Keratinocyte (primary cell): ENCODE data around the gene SDK1. TPM values are rescaled to one million over a fixed set of nuclear protein-coding genes. Genes with fewer than 3 reads are reported as not detected.

Experiments
- DNase-seq: peaks from one replicate; pipeline ENCODE4 v3.0.0-alpha.2; 2011; ENCODE audit warnings: low read depth, missing footprints, low spot score
- FAIRE-seq: peaks from 2 replicates; lab custom pipeline; 2011; peaks lifted over from hg19 to GRCh38; lab: Jason Lieb, UNC
- H2AFZ ChIP-seq: 2 replicates; pipeline ENCODE4 v1.6.0; 2012; ENCODE audit warnings: low read length, control low read depth, inconsistent platforms; ENCODE audit not compliant: control insufficient read depth
- H3K27ac ChIP-seq: 2 replicates; pipeline ENCODE4 v1.5.1; 2011; ENCODE audit warnings: low read length; ENCODE audit not compliant: control insufficient read depth, insufficient read depth
- H3K27me3 ChIP-seq: 3 replicates; pipeline ENCODE4 v1.6.0; 2011; ENCODE audit warnings: low read length; ENCODE audit not compliant: control insufficient read depth, insufficient read depth; ENCODE audit errors: extremely low read depth
- H3K36me3 ChIP-seq, 2 experiments: 2 replicates in 1 of 2; 3 replicates in 1 of 2; pipeline ENCODE4 v1.5.1; 2011; ENCODE audit warnings: low read length in 2 of 2, mild to moderate bottlenecking in 1 of 2; ENCODE audit not compliant: control insufficient read depth in 2 of 2, insufficient read depth in 2 of 2; ENCODE audit errors: extremely low read depth in 1 of 2
- H3K4me1 ChIP-seq: 3 replicates; pipeline ENCODE4 v1.5.1; 2011; ENCODE audit warnings: low read length; ENCODE audit not compliant: control insufficient read depth, insufficient read depth; ENCODE audit errors: extremely low read depth
- H3K4me2 ChIP-seq: 3 replicates; pipeline ENCODE4 v1.6.0; 2011; ENCODE audit warnings: low read depth, low read length; ENCODE audit not compliant: control insufficient read depth, insufficient read depth; ENCODE audit errors: extremely low read depth
- H3K4me3 ChIP-seq, 3 experiments: fragments of 200-600 bp in 1 of 3; sonication (generic) in 1 of 3; 2 replicates in 2 of 3; 3 replicates in 1 of 3; pipeline ENCODE4 v1.5.1; 2011 to 2016; ENCODE audit warnings: low read length in 3 of 3, mild to moderate bottlenecking in 3 of 3, control low read depth in 2 of 3, inconsistent platforms in 1 of 3, low read depth in 1 of 3, mixed read lengths in 1 of 3, mixed run types in 1 of 3, moderate library complexity in 1 of 3; ENCODE audit not compliant: control insufficient read depth in 2 of 3, insufficient read depth in 2 of 3; ENCODE audit errors: extremely low read depth in 1 of 3
- H3K79me2 ChIP-seq: 2 replicates; pipeline ENCODE4 v1.6.0; 2012; ENCODE audit warnings: low read length; ENCODE audit not compliant: control insufficient read depth, insufficient read depth
- H3K9ac ChIP-seq: 3 replicates; pipeline ENCODE4 v1.6.0; 2011; ENCODE audit warnings: low read length; ENCODE audit not compliant: control insufficient read depth, insufficient read depth; ENCODE audit errors: extremely low read depth
- H3K9me1 ChIP-seq: 3 replicates; pipeline ENCODE4 v1.6.0; 2011; ENCODE audit warnings: low read length; ENCODE audit not compliant: control insufficient read depth, insufficient read depth; ENCODE audit errors: extremely low read depth
- H3K9me3 ChIP-seq: 2 replicates; pipeline ENCODE4 v1.5.1; 2012; ENCODE audit warnings: low read depth, low read length; ENCODE audit not compliant: control insufficient read depth
- H4K20me1 ChIP-seq: 3 replicates; pipeline ENCODE4 v1.6.0; 2011; ENCODE audit warnings: low read length; ENCODE audit not compliant: control insufficient read depth, insufficient read depth; ENCODE audit errors: extremely low read depth
- CTCF ChIP-seq, 3 experiments: IDR thresholded peaks in 1 of 3; conservative IDR thresholded peaks in 1 of 3; optimal IDR thresholded peaks in 1 of 3; 2 replicates in 2 of 3; 3 replicates in 1 of 3; pipeline versions ENCODE3 to v1.5.1; 2011; ENCODE audit warnings: low read length in 3 of 3, mild to moderate bottlenecking in 3 of 3, moderate library complexity in 2 of 3, control low read depth in 1 of 3, inconsistent platforms in 1 of 3; ENCODE audit not compliant: insufficient read depth in 2 of 3; ENCODE audit errors: extremely low read depth in 1 of 3
- EZH2 ChIP-seq: IDR thresholded peaks from one replicate; pipeline ENCODE4 v1.6.1; 2012; ENCODE audit warnings: inconsistent platforms, mild to moderate bottlenecking, low read length, moderate library complexity
- dilution Hi-C: fragments of 300-500 bp; cut with MboI; formaldehyde crosslinking; loops from one replicate; pipeline ENCODE4 v1.7.0; 2020; ENCODE audit warnings: low sequenced_read_pairs; ENCODE audit not compliant: extremely low pct_ligation_motif_present
- polyA plus RNA-seq, 5 experiments: library from polyadenylated mRNA; depleted of rRNA in 3 of 5; stranded (reverse) in 3 of 5; stranded (forward) in 1 of 5; unstranded in 1 of 5; fragments of >200 nt; gene quantifications; 1 replicate in 1 of 5; 2 replicates in 3 of 5; 3 replicates in 1 of 5; pipeline versions ENCODE4 v1.2.1 to v1.2.3, GENCODE V29; 2011 to 2012; ENCODE audit warnings: missing spikeins in 2 of 5, low read depth in 1 of 5, low replicate concordance in 1 of 5

Gene SDK1
- polyA plus RNA-seq, 1 donor (not counting 4 experiments of a cell fraction or from before 2014, with no cell fraction given): 0.66 TPM

- Histone ChIP-seq H4K20me1 (no peaks in the 10 kb centered on the region), H3K27ac (no peak overlapping the region), H3K4me1 (no peaks in the 10 kb centered on the region), H3K9me3 (no peaks in the 10 kb centered on the region), H3K36me3 (peaks cover 0 to 2% of the 10 kb centered on the region in 2 experiments), H3K9me1 (no peaks in the 10 kb centered on the region), H3K79me2 (no peaks in the 10 kb centered on the region), H3K9ac (no peak overlapping the region), H3K27me3 (no peaks in the 10 kb centered on the region), H3K4me2 (no peak overlapping the region), H3K4me3 (no peak overlapping the region), H2AFZ (no peak overlapping the region)
- TF ChIP-seq CTCF (optimal IDR thresholded peaks at IDR 0.05 in 1 of 3, IDR thresholded peaks at IDR 0.05 in 1 of 3, conservative IDR thresholded peaks at IDR 0.05 in 1 of 3; ENCODE audit: extremely low read depth in 1 of 3, insufficient read depth in 2 of 3, low read length in 3 of 3): no peak
- no peak for TF ChIP-seq EZH2
- no peak for DNase-seq
- dilution Hi-C loops: no loop called here
- FAIRE-seq: no peak
Measured at GRCh38 chr7:4068286-4068685, 767.2 kb downstream of the SDK1 start.

GRCh38 chr7:4069268-4070095 lies 768.4 kb downstream of the SDK1 start:
- no peak for FAIRE-seq
- H3K4me3 ChIP-seq: no peak overlapping the region
- H2AFZ ChIP-seq: no peak overlapping the region
- H3K27me3 ChIP-seq: no peaks in the 10 kb centered on the region
- no peak overlapping the region for H3K4me2 ChIP-seq
- no peaks in the 10 kb centered on the region for H3K9me1 ChIP-seq
- H3K4me1 ChIP-seq: no peaks in the 10 kb centered on the region
- H4K20me1 ChIP-seq: no peaks in the 10 kb centered on the region
- H3K27ac ChIP-seq: no peak overlapping the region
- DNase-seq: no peak
- no peak for TF ChIP-seq EZH2
- no peak for TF ChIP-seq CTCF (optimal IDR thresholded peaks at IDR 0.05 in 1 of 3, IDR thresholded peaks at IDR 0.05 in 1 of 3, conservative IDR thresholded peaks at IDR 0.05 in 1 of 3; ENCODE audit: extremely low read depth in 1 of 3, insufficient read depth in 2 of 3, low read length in 3 of 3)
- H3K9me3 ChIP-seq: no peaks in the 10 kb centered on the region
- peaks cover 0 to 2% of the 10 kb centered on the region in 2 experiments for H3K36me3 ChIP-seq
- H3K79me2 ChIP-seq: no peaks in the 10 kb centered on the region
- H3K9ac ChIP-seq: no peak overlapping the region
- dilution Hi-C loops: no loop called here
